Heart left ventricle (tissue), 16 donors: Measurements from ENCODE around the gene TSHZ1. TPM values are rescaled to one million over a fixed set of nuclear protein-coding genes. Genes with fewer than 3 reads are reported as not detected.

ENCODE experiments used
- ATAC-seq, 4 donors: fragments of 200-7000 bp; cut with Tn5 transposase; one replicate each; pipeline ENCODE4 v1.9.1; 2020 to 2022; ENCODE audit warnings: moderate library complexity in 4 of 4, mild to moderate bottlenecking in 3 of 4, moderate number of reproducible peaks in 1 of 4
- DNase-seq, 5 donors: peaks; one replicate each; pipeline ENCODE4 v3.0.0-alpha.2; 2020
- H3K27ac ChIP-seq, 12 donors: fragments of 200-600 bp; sonication (generic) in 4 of 12; one replicate each; pipeline versions ENCODE4 v1.5.0 to v1.8.0; 2016 to 2022; ENCODE audit warnings: mild to moderate bottlenecking in 2 of 12
- H3K27me3 ChIP-seq, 9 donors: fragments of 200-600 bp; sonication (generic) in 2 of 9; one replicate each; pipeline versions ENCODE4 v1.5.1 to v1.8.0; 2016 to 2022; ENCODE audit warnings: mild to moderate bottlenecking in 3 of 9
- H3K36me3 ChIP-seq, 9 donors: fragments of 200-600 bp; sonication (generic) in 2 of 9; one replicate each; pipeline versions ENCODE4 v1.5.0 to v1.8.0; 2018 to 2022; ENCODE audit warnings: mild to moderate bottlenecking in 2 of 9
- H3K4me1 ChIP-seq, 12 donors: fragments of 200-600 bp; sonication (generic) in 4 of 12; one replicate each; pipeline versions ENCODE4 v1.5.0 to v1.8.0; 2016 to 2022; ENCODE audit warnings: mild to moderate bottlenecking in 3 of 12
- H3K4me3 ChIP-seq, 12 donors: fragments of 200-600 bp; sonication (generic) in 4 of 12; one replicate each; pipeline versions ENCODE4 v1.5.0 to v1.8.0; 2017 to 2022; ENCODE audit warnings: mild to moderate bottlenecking in 9 of 12, moderate library complexity in 4 of 12
- H3K9me3 ChIP-seq, 12 donors: fragments of 200-600 bp; sonication (generic) in 4 of 12; one replicate each; pipeline versions ENCODE4 v1.5.0 to v1.8.0; 2016 to 2022; ENCODE audit warnings: mild to moderate bottlenecking in 1 of 12
- CTCF ChIP-seq, 12 donors: fragments of 200-600 bp; sonication (generic) in 4 of 12; IDR thresholded peaks; one replicate each; pipeline versions ENCODE4 v1.5.0 to v1.8.0; 2018 to 2022; ENCODE audit warnings: antibody characterized with exemption in 12 of 12, mild to moderate bottlenecking in 5 of 12
- POLR2A ChIP-seq, 2 donors: fragments of 450-650 bp; IDR thresholded peaks; one replicate each; pipeline ENCODE4 v1.6.1; 2017; ENCODE audit warnings: antibody characterized with exemption in 2 of 2, mild to moderate bottlenecking in 2 of 2, moderate library complexity in 2 of 2
- WGBS, 4 donors: extraction: QIAGEN DNeasy Blood & Tissue Kit in 2 of 4; methylation state at CpG; one replicate each; pipeline versions ENCODE4 v1.1.5 to v1.1.7; 2013 to 2018; 5-methylcytosine and 5-hydroxymethylcytosine counted together
- intact Hi-C, 10 donors: fragments of 100-400 bp; cut with DNase I; formaldehyde crosslinking; loops; one replicate each; pipeline versions ENCODE4 v1.11.1 to v1.14.2; 2022
- polyA plus RNA-seq, 2 donors: library from polyadenylated mRNA; stranded (reverse); fragments of 200-250 nt; gene quantifications; one replicate each; pipeline ENCODE4 v1.2.3, GENCODE V29; 2013
- total RNA-seq, 9 donors: library from RNA; depleted of rRNA in 2 of 9; stranded (reverse); fragments of >200 nt in 2 of 9; fragmentation: NEBNext Ultra II Directional in 3 of 9; extraction: Animal tissue kit (Norgen Biotek cat#: 25700) in 3 of 9; gene quantifications; one replicate each; pipeline versions ENCODE4 v1.1.0 to v1.2.4, GENCODE V29; 2016 to 2023
- donor health status: ischemic (EF 13 %, LVEDD 7.1; RV severe dilation, severe dysfunction).
- donor health status: healthy with polysubstance abuse.
- donor health status: DM: no; HTN: yes; CAD: no.
- donor health status: DM: no; HTN: no; CAD: no.
- donor health status: ischemic (EF 25% LVEDD 6.9; RV normal size, moderate dysfunction).
- donor health status: ischemic (EF 25% LVEDD 5.7; RV mildly dilated, moderate dysfunction).
- donor health status: healthy.
- donor health status: DM: yes; HTN: yes; CAD: no.
- donor health status: ischemic (EF 35%, LVEDD 5.7; RV mildly dilated, moderate dysfunction).
- donor health status: nonischemic (EF 11% LVEDD 7.7; RV severe dilation, severe dysfunction).
- donor health status: DM: yes; HTN: yes; CAD: no.
- donor health status: PGD.
- donor health status: ischemic (EF 29% LVEDD 5.4; RV normal size, mild dysfunction).
- donor health status: nonischemic (EF 23%, LVEDD 6.1; RV moderate dilation, normal function).

The TSHZ1 gene
- total and polyA plus RNA-seq, 11 donors, result 7.5 to 27.9 (median 19.2) TPM

GRCh38 chr18:75284566-75284965 is 74.0 kb downstream of the TSHZ1 start:
- Histone ChIP-seq H3K27me3 (no peaks in the 10 kb centered on the region), H3K4me3 (no peak overlapping the region), H3K27ac (no peak overlapping the region), H3K9me3 (no peaks in the 10 kb centered on the region), H3K36me3 (peaks cover 0 to 42% (median 26%) of the 10 kb centered on the region in 9 donors), H3K4me1 (peaks cover 0 to 16% (median 9%) of the 10 kb centered on the region in 12 donors)
- TF ChIP-seq CTCF (IDR thresholded peaks at IDR 0.05) (no peak), POLR2A (IDR thresholded peaks at IDR 0.05) (no peak)
- ATAC-seq, result no peak
- WGBS, 4 donors, result 97 to 98% (median 97%) methylated on average over 16 of the region's 16 CpGs
- DNase-seq, result no peak
- intact Hi-C loops, result no loop called here

- Histone ChIP-seq H3K4me1 (peaks cover 0 to 5% (median under 1%) of the 10 kb centered on the region in 12 donors), H3K4me3 (no peak overlapping the region), H3K36me3 (peaks cover 0 to 42% (median 27%) of the 10 kb centered on the region in 9 donors), H3K9me3 (no peaks in the 10 kb centered on the region), H3K27ac (no peak overlapping the region), H3K27me3 (no peaks in the 10 kb centered on the region)
- 97 to 99% (median 98%) methylated on average over 15 to 24 of the region's 24 CpGs for WGBS, 4 donors
- no peak for ATAC-seq
- intact Hi-C loops, result no loop called here
- no peak for TF ChIP-seq CTCF (IDR thresholded peaks at IDR 0.05)
- no peak for TF ChIP-seq POLR2A (IDR thresholded peaks at IDR 0.05)
- no peak for DNase-seq
Measured at GRCh38 chr18:75285876-75286275, 75.3 kb downstream of the TSHZ1 start.

- Histone ChIP-seq H3K4me3 (no peak overlapping the region), H3K4me1 (no peaks in the 10 kb centered on the region), H3K27me3 (no peaks in the 10 kb centered on the region), H3K27ac (no peak overlapping the region), H3K36me3 (peaks cover 0 to 42% (median 27%) of the 10 kb centered on the region in 9 donors), H3K9me3 (no peaks in the 10 kb centered on the region)
- TF ChIP-seq POLR2A (IDR thresholded peaks at IDR 0.05) (no peak), CTCF (IDR thresholded peaks at IDR 0.05) (no peak)
- DNase-seq (no peak), ATAC-seq (no peak)
- intact Hi-C loops, result no loop called here
- 97 to 98% (median 98%) methylated on average over 22 to 23 of the region's 23 CpGs for WGBS, 4 donors
Measured at GRCh38 chr18:75287006-75287405, 76.4 kb downstream of the TSHZ1 start.

- no peaks in the 10 kb centered on the region for H3K27me3 ChIP-seq
- 98 to 99% (median 98%) methylated on average over 22 to 24 of the region's 24 CpGs for WGBS, 4 donors
- H3K4me1 ChIP-seq, result no peaks in the 10 kb centered on the region
- intact Hi-C loops, result no loop called here
- no peak for ATAC-seq
- H3K4me3 ChIP-seq, result no peak overlapping the region
- H3K36me3 ChIP-seq, result peaks cover 0 to 42% (median 27%) of the 10 kb centered on the region in 9 donors
- H3K27ac ChIP-seq, result no peak overlapping the region
- no peaks in the 10 kb centered on the region for H3K9me3 ChIP-seq
- no peak for TF ChIP-seq POLR2A (IDR thresholded peaks at IDR 0.05)
- no peak for TF ChIP-seq CTCF (IDR thresholded peaks at IDR 0.05)
- DNase-seq, result no peak
Measured at GRCh38 chr18:75287700-75288099, 77.1 kb downstream of the TSHZ1 start.
